ENCODE measurements around the gene COG5. TPM values are rescaled to one million over a fixed set of nuclear protein-coding genes. Genes with fewer than 3 reads are reported as not detected.

The COG5 gene
- total and polyA plus RNA-seq, 10 of the 15 experiments (the other 5 are each of a cell fraction or from before 2014, with no cell fraction given): 5.5 to 27.9 (median 15.6) TPM

- TF ChIP-seq, protein P1, sequence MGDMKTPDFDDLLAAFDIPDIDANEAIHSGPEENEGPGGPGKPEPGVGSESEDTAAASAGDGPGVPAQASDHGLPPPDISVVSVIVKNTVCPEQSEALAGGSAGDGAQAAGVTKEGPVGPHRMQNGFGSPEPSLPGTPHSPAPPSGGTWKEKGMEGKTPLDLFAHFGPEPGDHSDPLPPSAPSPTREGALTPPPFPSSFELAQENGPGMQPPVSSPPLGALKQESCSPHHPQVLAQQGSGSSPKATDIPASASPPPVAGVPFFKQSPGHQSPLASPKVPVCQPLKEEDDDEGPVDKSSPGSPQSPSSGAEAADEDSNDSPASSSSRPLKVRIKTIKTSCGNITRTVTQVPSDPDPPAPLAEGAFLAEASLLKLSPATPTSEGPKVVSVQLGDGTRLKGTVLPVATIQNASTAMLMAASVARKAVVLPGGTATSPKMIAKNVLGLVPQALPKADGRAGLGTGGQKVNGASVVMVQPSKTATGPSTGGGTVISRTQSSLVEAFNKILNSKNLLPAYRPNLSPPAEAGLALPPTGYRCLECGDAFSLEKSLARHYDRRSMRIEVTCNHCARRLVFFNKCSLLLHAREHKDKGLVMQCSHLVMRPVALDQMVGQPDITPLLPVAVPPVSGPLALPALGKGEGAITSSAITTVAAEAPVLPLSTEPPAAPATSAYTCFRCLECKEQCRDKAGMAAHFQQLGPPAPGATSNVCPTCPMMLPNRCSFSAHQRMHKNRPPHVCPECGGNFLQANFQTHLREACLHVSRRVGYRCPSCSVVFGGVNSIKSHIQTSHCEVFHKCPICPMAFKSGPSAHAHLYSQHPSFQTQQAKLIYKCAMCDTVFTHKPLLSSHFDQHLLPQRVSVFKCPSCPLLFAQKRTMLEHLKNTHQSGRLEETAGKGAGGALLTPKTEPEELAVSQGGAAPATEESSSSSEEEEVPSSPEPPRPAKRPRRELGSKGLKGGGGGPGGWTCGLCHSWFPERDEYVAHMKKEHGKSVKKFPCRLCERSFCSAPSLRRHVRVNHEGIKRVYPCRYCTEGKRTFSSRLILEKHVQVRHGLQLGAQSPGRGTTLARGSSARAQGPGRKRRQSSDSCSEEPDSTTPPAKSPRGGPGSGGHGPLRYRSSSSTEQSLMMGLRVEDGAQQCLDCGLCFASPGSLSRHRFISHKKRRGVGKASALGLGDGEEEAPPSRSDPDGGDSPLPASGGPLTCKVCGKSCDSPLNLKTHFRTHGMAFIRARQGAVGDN (IDR thresholded peaks at IDR 0.05): no peak
- TF ChIP-seq SPI1 (IDR thresholded peaks at IDR 0.05; ENCODE audit: borderline replicate concordance, insufficient read depth, low read depth, low read length) (peak; percentile 76), FOXK2 (IDR thresholded peaks at IDR 0.05) (no peak), BCL11A (IDR thresholded peaks at IDR 0.05; ENCODE audit: low read depth, low read length) (no peak), BHLHE40 (IDR thresholded peaks at IDR 0.05; ENCODE audit: borderline replicate concordance in 1 of 2, low read depth in 2 of 2, low read length in 1 of 2) (no peak), BCLAF1 (IDR thresholded peaks at IDR 0.05) (no peak), PKNOX1 (IDR thresholded peaks at IDR 0.05) (no peak), HDGF (IDR thresholded peaks at IDR 0.05) (no peak), KDM1A (IDR thresholded peaks at IDR 0.05; ENCODE audit: borderline replicate concordance) (no peak), SMAD1 (IDR thresholded peaks at IDR 0.05; ENCODE audit: low read depth, partially characterized antibody) (no peak), CUX1 (IDR thresholded peaks at IDR 0.05; ENCODE audit: insufficient replicate concordance, low read depth, low read length) (peak; percentile 59), ZNF384 (IDR thresholded peaks at IDR 0.05; ENCODE audit: borderline replicate concordance, low read depth, low read length) (no peak)
- TF ChIP-seq, protein P2, sequence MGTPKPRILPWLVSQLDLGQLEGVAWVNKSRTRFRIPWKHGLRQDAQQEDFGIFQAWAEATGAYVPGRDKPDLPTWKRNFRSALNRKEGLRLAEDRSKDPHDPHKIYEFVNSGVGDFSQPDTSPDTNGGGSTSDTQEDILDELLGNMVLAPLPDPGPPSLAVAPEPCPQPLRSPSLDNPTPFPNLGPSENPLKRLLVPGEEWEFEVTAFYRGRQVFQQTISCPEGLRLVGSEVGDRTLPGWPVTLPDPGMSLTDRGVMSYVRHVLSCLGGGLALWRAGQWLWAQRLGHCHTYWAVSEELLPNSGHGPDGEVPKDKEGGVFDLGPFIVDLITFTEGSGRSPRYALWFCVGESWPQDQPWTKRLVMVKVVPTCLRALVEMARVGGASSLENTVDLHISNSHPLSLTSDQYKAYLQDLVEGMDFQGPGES (IDR thresholded peaks at IDR 0.05): no peak
Observed at GRCh38 chr7:107345898-107346297, 217.8 kb downstream of the COG5 start (continued).
